Activated T-cell treated with anti-CD3 and anti-CD28 coated beads, Interleukin-2, amount 50 U/mL, for 4 hours (primary cell): ENCODE results near the gene PAX6. TPM values are rescaled to one million over a fixed set of nuclear protein-coding genes. Genes with fewer than 3 reads are reported as not detected.

Experiments
- ATAC-seq, 2 donors: fragments of 200-7000 bp; cut with Tn5 transposase; one replicate each; pipeline ENCODE4 v1.10.0; 2021
- DNase-seq: peaks from one replicate; pipeline ENCODE4 v3.0.0-alpha.2; 2020
- H3K27me3 Mint-ChIP-seq: one replicate; pipeline ENCODE4 v1.8.0; 2021; ENCODE audit warnings: low read depth, mixed read lengths
- H3K36me3 Mint-ChIP-seq: one replicate; pipeline ENCODE4 v1.8.0; 2022; ENCODE audit warnings: mixed read lengths; ENCODE audit not compliant: insufficient read depth
- H3K4me1 Mint-ChIP-seq: one replicate; pipeline ENCODE4 v1.8.0; 2021; ENCODE audit warnings: low read depth, mixed read lengths
- H3K4me3 Mint-ChIP-seq: one replicate; pipeline ENCODE4 v1.8.0; 2021; ENCODE audit warnings: mild to moderate bottlenecking, moderate library complexity, mixed read lengths
- H3K9me3 Mint-ChIP-seq: one replicate; pipeline ENCODE4 v1.8.0; 2021; ENCODE audit warnings: mixed read lengths
- total RNA-seq, 3 donors: library from RNA; stranded (reverse); gene quantifications; one replicate each; pipeline ENCODE4 v1.2.1, GENCODE V29; 2021

Gene PAX6
- total RNA-seq, 3 donors from 2014 or later, result not detected

DNA sequence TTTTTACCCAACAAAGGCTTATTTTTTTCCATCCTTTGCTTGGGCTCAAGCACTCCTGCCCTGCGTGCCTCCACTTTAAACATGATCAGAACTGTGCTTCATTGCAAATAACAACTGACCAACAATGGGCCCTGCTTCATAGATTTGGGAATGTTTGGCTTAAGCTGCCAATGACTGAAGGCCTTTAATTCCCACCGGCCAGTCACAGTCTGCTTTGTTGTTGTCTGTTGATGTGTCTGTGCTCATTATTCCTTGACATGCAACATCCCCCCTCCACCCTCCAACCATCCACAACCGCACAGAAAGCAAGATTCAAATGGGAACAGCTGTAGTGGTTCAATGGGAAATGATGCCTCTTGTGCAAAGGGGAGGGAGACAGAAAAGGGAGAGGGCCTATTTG is 23.0 kb downstream of the PAX6 start:
- H3K4me1 Mint-ChIP-seq, result no peaks in the 10 kb centered on the region
- peaks cover 4% of the 10 kb centered on the region for H3K36me3 Mint-ChIP-seq
- H3K4me3 Mint-ChIP-seq, result no peak overlapping the region
- peaks cover 7% of the 10 kb centered on the region for H3K27me3 Mint-ChIP-seq
- H3K9me3 Mint-ChIP-seq, result no peaks in the 10 kb centered on the region
- DNase-seq (no peak), ATAC-seq (no peak)

DNA sequence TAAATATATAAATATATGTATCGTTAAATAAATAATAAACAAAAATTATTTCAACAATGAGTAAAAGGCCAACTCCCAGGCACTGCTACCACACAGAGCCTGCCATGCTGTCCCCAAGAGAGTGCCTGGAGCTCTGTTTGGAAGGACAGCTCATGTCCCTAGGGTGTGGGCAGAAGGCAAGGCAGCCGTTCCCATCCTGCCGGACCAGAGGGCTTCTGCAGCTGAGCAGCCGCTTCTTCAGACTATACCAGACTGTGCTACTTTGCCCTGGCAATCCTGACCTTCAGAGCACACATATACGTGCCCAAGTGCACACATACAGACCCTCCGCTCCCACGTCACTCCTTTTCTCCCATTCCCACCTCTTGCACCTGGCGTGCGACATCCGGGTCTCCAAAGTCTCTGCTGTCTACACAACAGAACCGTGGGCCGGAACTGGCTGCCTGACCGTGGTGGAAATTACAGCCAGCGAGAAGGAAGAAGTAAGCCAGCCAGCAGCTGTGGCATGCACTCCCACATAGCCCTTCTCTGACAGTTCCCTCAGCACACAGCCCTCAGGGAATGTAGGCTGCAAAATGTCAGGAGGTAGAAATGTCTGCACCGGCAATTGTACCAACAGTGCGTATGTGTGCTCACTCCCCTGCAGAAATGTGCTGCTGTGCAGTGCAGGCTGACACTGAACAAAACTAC is 24.0 kb downstream of the PAX6 start:
- Mint-ChIP-seq H3K4me3 (no peak overlapping the region), H3K36me3 (peaks cover 9% of the 10 kb centered on the region), H3K9me3 (no peaks in the 10 kb centered on the region), H3K27me3 (no peaks in the 10 kb centered on the region), H3K4me1 (no peaks in the 10 kb centered on the region)
- ATAC-seq (no peak), DNase-seq (no peak)

DNA sequence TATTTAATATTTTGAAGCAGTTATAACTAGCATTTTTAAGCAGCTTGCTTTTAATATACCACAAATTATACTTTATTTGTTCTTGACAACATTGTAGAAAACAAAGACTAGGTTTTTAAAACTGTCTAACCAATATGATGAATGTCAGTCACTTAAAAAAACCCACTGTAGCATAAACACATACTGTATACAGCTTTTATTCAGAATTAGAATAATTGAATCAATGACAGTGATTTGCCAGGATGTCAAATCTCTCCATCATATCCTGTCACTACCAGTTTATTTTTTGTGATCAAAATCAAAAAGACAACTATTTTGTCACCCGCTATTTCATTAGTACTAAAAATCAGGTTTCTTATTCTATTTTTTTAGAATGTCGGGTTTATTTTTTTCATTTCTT is 26.5 kb downstream of the PAX6 start:
- ATAC-seq (no peak), DNase-seq (no peak)
- Mint-ChIP-seq H3K9me3 (no peaks in the 10 kb centered on the region), H3K4me3 (no peak overlapping the region), H3K36me3 (peaks cover 16% of the 10 kb centered on the region), H3K27me3 (no peaks in the 10 kb centered on the region), H3K4me1 (no peaks in the 10 kb centered on the region)

DNA sequence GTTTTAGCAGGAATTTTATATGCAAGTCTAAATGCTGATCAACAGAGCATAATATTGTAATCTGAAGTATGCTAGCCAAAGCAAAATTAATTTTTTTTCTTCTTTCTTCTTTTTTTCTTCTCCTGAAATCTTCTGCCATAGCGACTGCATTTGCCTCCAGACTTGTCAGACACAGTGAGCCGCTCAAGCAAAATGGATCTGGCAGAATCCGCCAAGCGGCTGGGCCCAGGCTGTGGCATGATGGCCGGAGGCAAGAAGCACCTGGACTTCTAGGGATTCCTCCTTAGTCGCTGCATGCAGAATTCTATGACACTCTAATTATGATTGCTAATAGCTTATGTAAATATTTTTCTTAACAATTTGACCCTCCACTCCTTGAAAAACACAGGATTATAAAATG is 27.9 kb downstream of the PAX6 start:
- no peaks in the 10 kb centered on the region for H3K9me3 Mint-ChIP-seq
- no peaks in the 10 kb centered on the region for H3K27me3 Mint-ChIP-seq
- DNase-seq, result no peak
- no peak for ATAC-seq
- H3K4me3 Mint-ChIP-seq, result no peak overlapping the region
- peaks cover 17% of the 10 kb centered on the region for H3K36me3 Mint-ChIP-seq
- no peaks in the 10 kb centered on the region for H3K4me1 Mint-ChIP-seq

DNA sequence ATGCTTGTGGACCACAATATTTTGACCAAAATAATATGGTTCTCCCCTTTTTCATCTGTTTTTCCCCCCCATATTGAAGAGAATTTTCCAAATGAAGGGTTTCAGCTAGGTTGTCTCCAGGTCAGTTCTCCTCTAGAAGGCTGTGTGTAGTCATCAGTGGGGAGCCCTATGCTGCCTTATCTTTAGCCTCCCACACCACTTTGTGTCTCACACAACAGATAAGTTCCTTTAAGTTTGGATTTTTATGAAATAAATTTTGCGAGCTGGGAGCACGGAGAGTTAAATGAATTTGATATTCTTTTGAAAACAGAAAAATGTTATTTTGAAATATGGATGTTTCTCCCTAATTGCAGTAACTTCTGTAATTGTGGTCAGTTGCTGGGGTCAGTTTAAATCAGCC is 28.9 kb downstream of the PAX6 start:
- no peaks in the 10 kb centered on the region for H3K4me1 Mint-ChIP-seq

DNA sequence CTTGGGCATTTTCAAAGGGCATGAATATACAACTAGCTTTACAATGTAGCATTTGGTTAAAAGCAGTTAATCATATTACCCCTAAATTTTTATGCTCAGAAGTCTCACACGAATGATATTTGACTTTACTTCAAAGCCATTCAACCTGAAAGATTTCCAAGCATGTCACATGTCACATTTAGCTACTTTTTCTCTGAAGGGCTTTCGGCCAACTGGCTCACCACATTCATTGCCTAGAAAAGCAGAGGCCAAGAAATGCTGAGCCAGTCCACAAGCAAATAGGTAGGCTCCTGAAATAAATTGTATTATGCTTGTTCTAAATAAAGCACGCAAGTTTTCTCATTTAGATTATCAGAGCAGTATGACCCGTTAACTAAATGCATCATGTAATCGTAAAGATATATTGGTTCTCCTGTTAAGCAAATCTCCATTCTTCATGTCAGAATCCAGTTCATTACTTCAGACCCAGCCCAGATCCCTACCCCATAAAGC is 30.6 kb downstream of the PAX6 start:
- DNase-seq (no peak), ATAC-seq (no peak)
- Mint-ChIP-seq H3K27me3 (no peaks in the 10 kb centered on the region), H3K4me3 (no peak overlapping the region), H3K9me3 (no peaks in the 10 kb centered on the region), H3K36me3 (peaks cover 22% of the 10 kb centered on the region), H3K4me1 (no peaks in the 10 kb centered on the region)

More for the DNA sequence above, 28.9 kb downstream of the PAX6 start:
- Mint-ChIP-seq H3K27me3 (no peaks in the 10 kb centered on the region), H3K9me3 (no peaks in the 10 kb centered on the region), H3K4me3 (no peak overlapping the region), H3K36me3 (peaks cover 22% of the 10 kb centered on the region)
- no peak for DNase-seq
- ATAC-seq, result no peak

DNA sequence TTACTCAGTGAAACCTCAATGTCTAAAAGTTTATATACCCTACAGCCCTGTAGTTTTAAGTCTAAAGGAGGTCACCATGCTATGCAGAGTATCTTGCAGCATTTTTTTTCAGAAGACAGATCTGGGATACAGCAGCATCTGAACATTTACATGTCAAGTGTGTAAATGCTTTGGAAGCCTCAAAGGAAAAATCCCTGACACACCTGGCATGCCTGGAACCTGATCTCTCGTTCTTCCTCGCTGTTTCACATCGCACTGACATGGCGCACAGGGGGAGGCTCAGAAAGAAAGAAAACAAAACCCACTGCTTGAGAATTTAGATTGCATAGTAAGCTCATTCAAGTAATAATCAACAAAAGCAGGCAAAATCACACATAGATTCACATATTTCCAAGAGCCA is 31.0 kb downstream of the PAX6 start:
- ATAC-seq, result no peak
- no peaks in the 10 kb centered on the region for H3K27me3 Mint-ChIP-seq

DNA sequence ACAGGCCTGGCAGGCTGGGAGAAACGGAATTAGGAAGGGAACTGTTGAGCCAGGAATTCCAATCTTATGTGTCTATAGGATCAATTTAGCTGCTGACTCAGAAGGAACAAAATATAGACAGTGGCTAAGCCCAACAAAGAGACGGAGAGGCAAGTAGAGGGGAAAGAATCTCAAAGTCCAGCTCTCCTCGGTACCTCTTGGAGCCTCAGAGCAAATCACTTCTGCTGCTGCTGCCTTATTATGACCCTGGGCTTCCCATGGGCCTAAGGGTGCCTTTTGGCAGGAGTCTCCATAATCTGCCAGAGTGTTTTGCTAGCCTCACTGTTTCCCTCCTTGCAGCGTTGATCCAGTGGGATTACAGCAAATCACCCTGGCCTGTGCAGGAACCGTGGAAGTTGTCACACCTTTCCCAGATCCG is 31.7 kb downstream of the PAX6 start:
- DNase-seq, result no peak
- Mint-ChIP-seq H3K4me1 (no peaks in the 10 kb centered on the region), H3K27me3 (no peaks in the 10 kb centered on the region), H3K9me3 (no peaks in the 10 kb centered on the region), H3K36me3 (peaks cover 22% of the 10 kb centered on the region), H3K4me3 (no peak overlapping the region)
- no peak for ATAC-seq

More for the DNA sequence above, 31.0 kb downstream of the PAX6 start:
- Mint-ChIP-seq H3K4me1 (no peaks in the 10 kb centered on the region), H3K36me3 (peaks cover 22% of the 10 kb centered on the region), H3K9me3 (no peaks in the 10 kb centered on the region), H3K4me3 (no peak overlapping the region)
- DNase-seq, result no peak

DNA sequence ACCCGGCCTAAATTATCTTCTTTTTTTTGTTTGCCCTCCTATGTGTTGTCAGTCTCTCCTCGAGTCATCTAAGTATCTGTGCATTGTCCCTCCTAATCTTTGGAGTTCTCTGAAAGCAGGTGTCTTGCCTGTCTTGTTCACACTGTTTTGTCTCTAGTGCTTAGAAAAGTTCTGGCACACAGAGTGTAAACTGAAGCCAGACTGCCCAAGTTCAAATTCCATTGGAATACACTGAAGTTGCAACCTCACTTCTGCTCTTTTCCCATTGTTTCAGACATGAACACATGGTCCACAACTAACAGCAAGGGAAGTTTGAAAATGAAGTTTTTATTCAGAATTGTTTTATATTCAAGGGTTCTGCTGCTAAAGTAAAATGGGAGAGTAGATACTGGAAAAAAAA is 38.7 kb downstream of the PAX6 start:
- Mint-ChIP-seq H3K36me3 (peaks cover 16% of the 10 kb centered on the region), H3K4me3 (no peak overlapping the region), H3K9me3 (no peaks in the 10 kb centered on the region), H3K4me1 (no peaks in the 10 kb centered on the region), H3K27me3 (no peaks in the 10 kb centered on the region)
- no peak for ATAC-seq
- DNase-seq, result no peak

DNA sequence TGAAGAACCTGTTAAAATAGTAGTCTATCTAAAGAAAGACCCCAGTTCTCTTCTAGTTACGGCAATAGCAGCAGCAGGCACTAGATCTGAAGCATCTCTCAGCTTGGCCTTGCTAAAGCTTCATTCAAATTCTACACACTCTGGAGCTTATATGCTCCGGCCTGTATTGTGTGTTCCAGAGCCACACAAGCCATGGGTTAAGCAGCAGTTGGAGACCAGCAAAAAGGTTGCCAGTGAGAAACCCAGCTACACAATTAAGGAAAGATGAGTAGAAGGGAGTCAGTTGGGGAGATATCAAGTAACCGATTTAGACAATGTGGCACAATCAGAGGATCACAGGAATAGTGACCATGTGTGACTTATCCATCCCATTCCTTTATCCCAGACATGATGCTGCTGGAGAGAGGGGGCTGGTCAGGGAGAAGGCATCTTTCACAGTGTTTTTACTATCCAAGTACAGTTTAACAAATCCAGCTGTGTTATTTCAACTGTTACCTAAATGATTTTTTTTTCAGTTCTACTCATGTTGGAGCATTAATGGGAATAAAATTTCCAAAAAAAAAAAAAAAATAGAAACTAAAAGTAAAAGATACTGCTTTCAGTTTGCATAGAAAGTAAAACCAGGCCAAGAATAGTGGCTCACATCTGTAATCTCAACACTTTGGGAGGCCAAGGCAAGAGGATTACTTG is 41.0 kb downstream of the PAX6 start:
- H3K9me3 Mint-ChIP-seq, result no peaks in the 10 kb centered on the region

DNA sequence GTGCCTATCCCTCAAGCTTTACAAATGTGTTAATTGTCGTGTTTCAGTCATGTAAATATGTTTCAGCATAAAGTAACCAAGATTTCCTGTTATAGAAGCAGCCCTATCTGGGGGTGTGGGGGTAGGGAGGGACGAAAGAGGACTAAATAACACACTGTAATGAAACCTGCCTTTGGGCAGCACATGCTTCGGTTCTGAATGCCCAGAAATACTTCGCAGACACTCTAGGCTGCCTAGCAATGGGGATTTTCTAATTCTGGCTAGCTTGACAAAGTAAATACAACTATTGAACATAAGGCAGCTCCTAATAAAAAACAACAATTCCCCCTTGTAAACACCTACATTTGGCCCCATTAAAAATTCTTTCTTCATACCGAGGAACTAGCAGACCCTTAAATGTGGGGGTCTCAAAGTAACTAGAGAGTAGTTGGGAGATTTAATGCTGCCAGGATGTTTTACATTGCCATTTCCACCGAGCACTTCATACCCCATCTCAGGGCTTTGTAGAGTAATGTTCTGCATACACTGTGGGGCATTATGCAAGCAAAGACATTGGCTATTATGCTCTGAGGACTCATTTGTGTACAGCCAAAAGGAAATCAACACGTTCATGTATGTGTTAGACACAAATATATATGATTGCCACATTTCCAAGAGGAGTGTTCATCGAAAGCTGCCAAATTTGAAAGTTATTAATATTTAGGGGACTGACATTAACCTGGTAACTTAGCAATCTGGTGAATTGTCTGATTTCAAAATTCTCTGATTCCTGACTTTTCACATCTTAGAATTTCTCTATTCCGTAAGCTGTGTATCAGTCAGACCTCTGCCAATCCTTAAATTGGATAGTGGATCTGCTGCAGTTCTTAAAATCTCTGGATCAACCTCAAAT is 42.1 kb downstream of the PAX6 start:
- Mint-ChIP-seq H3K36me3 (peaks cover 15% of the 10 kb centered on the region), H3K4me1 (no peaks in the 10 kb centered on the region), H3K9me3 (no peaks in the 10 kb centered on the region), H3K27me3 (no peaks in the 10 kb centered on the region), H3K4me3 (no peak overlapping the region)
- ATAC-seq (no peak), DNase-seq (no peak)

More for the DNA sequence above, 41.0 kb downstream of the PAX6 start:
- H3K4me1 Mint-ChIP-seq, result no peaks in the 10 kb centered on the region
- DNase-seq (no peak), ATAC-seq (no peak)
- peaks cover 15% of the 10 kb centered on the region for H3K36me3 Mint-ChIP-seq
- no peak overlapping the region for H3K4me3 Mint-ChIP-seq
- no peaks in the 10 kb centered on the region for H3K27me3 Mint-ChIP-seq

DNA sequence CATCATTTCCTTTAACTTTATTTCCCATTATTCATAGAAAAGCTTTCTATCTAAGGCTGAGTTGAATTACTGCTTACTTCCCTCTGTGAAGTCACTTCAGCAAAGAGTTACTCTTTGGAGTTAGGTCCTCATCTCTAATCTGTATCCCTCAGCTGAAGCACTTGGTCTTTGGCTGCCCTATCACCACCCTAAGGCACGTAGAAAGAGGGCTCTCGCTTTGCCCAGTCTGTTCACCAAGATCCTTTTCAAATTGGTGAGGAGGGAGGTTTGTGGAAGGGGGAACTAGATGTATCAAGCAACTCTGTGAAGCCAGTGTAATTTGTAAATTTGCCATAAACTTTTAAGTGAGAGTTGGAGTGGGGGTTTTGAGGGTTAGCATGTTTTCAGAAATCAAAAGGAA is 43.4 kb downstream of the PAX6 start:
- ATAC-seq (no peak), DNase-seq (no peak)
- no peaks in the 10 kb centered on the region for H3K9me3 Mint-ChIP-seq
- no peaks in the 10 kb centered on the region for H3K4me1 Mint-ChIP-seq
- no peak overlapping the region for H3K4me3 Mint-ChIP-seq
- no peaks in the 10 kb centered on the region for H3K27me3 Mint-ChIP-seq
- H3K36me3 Mint-ChIP-seq, result peaks cover 11% of the 10 kb centered on the region

DNA sequence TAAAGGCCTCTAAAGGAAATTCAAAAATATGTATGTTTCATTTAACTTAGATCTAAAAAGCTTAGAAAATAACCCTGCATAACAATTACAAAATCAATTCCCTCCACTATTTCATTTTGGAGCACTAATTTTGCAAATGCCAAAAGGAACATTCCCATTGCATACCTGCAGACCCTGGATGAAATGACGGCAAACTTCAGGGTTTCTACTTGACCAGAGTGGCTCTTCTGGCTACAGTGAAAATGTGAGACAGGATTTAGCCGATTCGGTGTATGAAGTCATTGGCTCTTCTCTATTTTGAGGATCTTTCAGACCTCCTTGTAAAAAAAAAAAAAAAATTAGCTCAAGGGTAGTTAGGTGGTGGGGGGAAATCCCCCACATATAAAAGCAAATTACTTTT is 44.1 kb downstream of the PAX6 start:
- H3K36me3 Mint-ChIP-seq, result peaks cover 6% of the 10 kb centered on the region
- no peaks in the 10 kb centered on the region for H3K27me3 Mint-ChIP-seq
- no peak overlapping the region for H3K4me3 Mint-ChIP-seq
- ATAC-seq, result no peak
- H3K4me1 Mint-ChIP-seq, result no peaks in the 10 kb centered on the region
- no peaks in the 10 kb centered on the region for H3K9me3 Mint-ChIP-seq
- DNase-seq, result no peak

DNA sequence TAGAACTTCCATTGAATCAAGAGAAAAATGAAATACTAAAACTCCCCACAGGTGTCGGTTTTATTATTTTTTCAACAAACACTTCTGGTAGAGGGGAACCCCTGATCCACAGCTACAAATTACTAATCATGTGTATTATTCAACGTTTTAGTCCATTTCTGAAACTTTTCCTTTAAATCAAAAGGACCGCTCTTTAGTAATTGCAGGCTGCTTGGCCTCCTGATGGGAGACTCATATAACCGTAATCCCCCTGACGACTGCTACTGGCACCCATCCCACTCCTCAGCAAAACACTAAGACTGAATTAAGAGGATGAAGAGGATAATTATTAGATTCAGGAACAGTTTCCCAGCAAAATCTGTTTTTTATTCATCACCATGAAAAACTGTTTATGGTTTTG is 46.4 kb downstream of the PAX6 start:
- no peaks in the 10 kb centered on the region for H3K9me3 Mint-ChIP-seq
- H3K4me1 Mint-ChIP-seq, result no peaks in the 10 kb centered on the region
- DNase-seq (no peak), ATAC-seq (no peak)
- no peaks in the 10 kb centered on the region for H3K27me3 Mint-ChIP-seq
- no peak overlapping the region for H3K4me3 Mint-ChIP-seq
- peaks cover 2% of the 10 kb centered on the region for H3K36me3 Mint-ChIP-seq
